Chondrocyte (in vitro differentiated cells): ENCODE results near the gene TMX4. TPM values are rescaled to one million over a fixed set of nuclear protein-coding genes. Genes with fewer than 3 reads are reported as not detected.
"Not testable (repeated sequence)": the region's sequence is repeated elsewhere in the genome, so short reads cannot be mapped to it uniquely, and the experiment has no call there.

Experiments used
- DNase-seq: peaks from one replicate; pipeline ENCODE4 v3.0.0; 2021; ENCODE audit warnings: mixed read lengths, low spot score
- H3K27ac Mint-ChIP-seq: one replicate; pipeline ENCODE4 v1.8.0; 2021; ENCODE audit warnings: mild to moderate bottlenecking, moderate library complexity, mixed read lengths; ENCODE audit not compliant: unreplicated experiment
- H3K27me3 Mint-ChIP-seq: 2 replicates; pipeline ENCODE4 v1.8.0; 2021; ENCODE audit warnings: low read depth, mixed read lengths
- H3K36me3 Mint-ChIP-seq: 2 replicates; pipeline ENCODE4 v1.8.0; 2021; ENCODE audit warnings: low read depth, mixed read lengths
- H3K4me1 Mint-ChIP-seq: 2 replicates; pipeline ENCODE4 v1.8.0; 2021; ENCODE audit warnings: low read depth, mild to moderate bottlenecking, mixed read lengths
- H3K4me3 Mint-ChIP-seq: one replicate; pipeline ENCODE4 v1.8.0; 2021; ENCODE audit warnings: mild to moderate bottlenecking, moderate library complexity, mixed read lengths; ENCODE audit not compliant: unreplicated experiment
- H3K9me3 Mint-ChIP-seq: 2 replicates; pipeline ENCODE4 v1.8.0; 2021; ENCODE audit warnings: low read depth, mixed read lengths
- CTCF ChIP-seq: fragments of 200-600 bp; sonication (generic); IDR thresholded peaks from 2 replicates; pipeline ENCODE4 v1.5.0; 2021; ENCODE audit warnings: antibody characterized with exemption, mild to moderate bottlenecking, moderate library complexity
- total RNA-seq: library from RNA; stranded (reverse); gene quantifications from 3 replicates; pipeline ENCODE4 v1.2.1, GENCODE V29; 2021

TMX4 gene
- total RNA-seq, 1 donor from 2014 or later = 25.7 TPM

GRCh38 chr20:7959484-7959883 lies 60.1 kb downstream of the TMX4 start:
- Mint-ChIP-seq H3K27me3 (peaks cover 15% of the 10 kb centered on the region), H3K9me3 (peaks cover 7% of the 10 kb centered on the region), H3K36me3 (no peaks in the 10 kb centered on the region), H3K4me1 (no peaks in the 10 kb centered on the region), H3K4me3 (no peak overlapping the region), H3K27ac (no peak overlapping the region)
- no peak for TF ChIP-seq CTCF
- no peak for DNase-seq

- not testable (repeated sequence) for H3K4me1 Mint-ChIP-seq, H3K36me3 Mint-ChIP-seq, H3K27ac Mint-ChIP-seq, H3K4me3 Mint-ChIP-seq, DNase-seq
- Mint-ChIP-seq H3K9me3 (peaks cover 13% of the 10 kb centered on the region), H3K27me3 (peaks cover 15% of the 10 kb centered on the region)
Measured at GRCh38 chr20:7956561-7956960, 63.0 kb downstream of the TMX4 start.

- H3K36me3 Mint-ChIP-seq = no peaks in the 10 kb centered on the region
- no peak for TF ChIP-seq CTCF
- no peak for DNase-seq
- no peak overlapping the region for H3K4me3 Mint-ChIP-seq
- H3K9me3 Mint-ChIP-seq = peaks cover 25% of the 10 kb centered on the region
- H3K27ac Mint-ChIP-seq = no peak overlapping the region
- no peaks in the 10 kb centered on the region for H3K4me1 Mint-ChIP-seq
- peaks cover 16% of the 10 kb centered on the region for H3K27me3 Mint-ChIP-seq
Measured at GRCh38 chr20:7950387-7950786, 69.2 kb downstream of the TMX4 start.

- DNase-seq = no peak
- Mint-ChIP-seq H3K27ac (no peak overlapping the region), H3K4me3 (no peak overlapping the region), H3K36me3 (no peaks in the 10 kb centered on the region), H3K9me3 (peaks cover 13% of the 10 kb centered on the region), H3K4me1 (no peaks in the 10 kb centered on the region), H3K27me3 (peaks cover 26% of the 10 kb centered on the region)
- no peak for TF ChIP-seq CTCF
Measured at GRCh38 chr20:7943891-7944290, 75.7 kb downstream of the TMX4 start.

- no peak for DNase-seq
- no peaks in the 10 kb centered on the region for H3K36me3 Mint-ChIP-seq
- H3K4me3 Mint-ChIP-seq = no peak within 1 kb of the TSS
- peaks cover 18% of the 10 kb centered on the region for H3K27me3 Mint-ChIP-seq
- peaks cover 5% of the 10 kb centered on the region for H3K4me1 Mint-ChIP-seq
- no peak for TF ChIP-seq CTCF
- H3K27ac Mint-ChIP-seq = no peak within 1 kb of the TSS
- H3K9me3 Mint-ChIP-seq = no peaks in the 10 kb centered on the region
Measured at GRCh38 chr20:7940341-7940740, 79.2 kb downstream of the TMX4 start, which contains the start of gene HAO1. HAO1 (minus strand) TSS chr20:7940458; CDS start chr20:7940422, 36 bp downstream.

GRCh38 chr20:7939663-7940062 lies 79.9 kb downstream of the TMX4 start:
- no peak for DNase-seq
- H3K9me3 Mint-ChIP-seq = no peaks in the 10 kb centered on the region
- no peak overlapping the region for H3K27ac Mint-ChIP-seq
- H3K4me1 Mint-ChIP-seq = peaks cover 5% of the 10 kb centered on the region
- peaks cover 21% of the 10 kb centered on the region for H3K27me3 Mint-ChIP-seq
- TF ChIP-seq CTCF = no peak
- no peaks in the 10 kb centered on the region for H3K36me3 Mint-ChIP-seq
- H3K4me3 Mint-ChIP-seq = no peak overlapping the region
